K562 (cell line): ENCODE data around the gene CAMK2A. TPM values are rescaled to one million over a fixed set of nuclear protein-coding genes. Genes with fewer than 3 reads are reported as not detected.
A peak's percentile ranks its signal among the peaks of the same experiment; 100 is the strongest.

Source experiments
- ATAC-seq: fragments of 200-7000 bp; cut with Tn5 transposase; 3 replicates; pipeline ENCODE4 v1.9.1; 2020; ENCODE audit warnings: moderate library complexity
- BruUV-seq: library from RNA; stranded (reverse); fragments of 400-500 nt; replicated peaks from 2 replicates; lab custom pipeline; 2021; lab: Mats Ljungman, UMichigan
- CTCF ChIA-PET: fragments of 300-600 bp; formaldehyde crosslinking; extraction: SDS; loops from one replicate; lab custom pipeline; 2021; ENCODE audit warnings: low intra/inter-chr PET ratio; lab: Yijun Ruan, JAX
- POLR2A ChIA-PET: fragments of 300-600, 350-650 bp; sonication (Branson Sonifier 250); formaldehyde crosslinking; extraction: SDS; loops from one replicate; lab custom pipeline; 2021; ENCODE audit warnings: antibody characterized with exemption, inconsistent platforms; lab: Yijun Ruan, JAX
- DNase-seq, 4 experiments: peaks; one replicate each; pipeline versions ENCODE4 v3.0.0 to v3.0.0-alpha.2; 2011 to 2018; ENCODE audit warnings: low spot score in 3 of 4, mixed read lengths in 3 of 4; ENCODE audit errors: extremely low read depth in 1 of 4
- FAIRE-seq: peaks from 2 replicates; lab custom pipeline; 2011; peaks lifted over from hg19 to GRCh38; lab: Jason Lieb, UNC
- H2AFZ ChIP-seq: 2 replicates; pipeline ENCODE4 v1.6.0; 2011; ENCODE audit warnings: low read depth, low read length, control low read depth, inconsistent platforms
- H3K27ac ChIP-seq: fragments of 200-600 bp; 3 replicates; pipeline ENCODE4 v1.8.0; 2011; ENCODE audit warnings: low read depth, mild to moderate bottlenecking, control low read depth, inconsistent platforms, low read length, moderate library complexity, mixed read lengths; ENCODE audit errors: extremely low read depth
- H3K27me3 ChIP-seq, 2 experiments: fragments of 300-600 bp in 1 of 2; 2 replicates in 1 of 2; 3 replicates in 1 of 2; pipeline versions ENCODE4 v1.6.0 to v1.8.0; 2011; ENCODE audit warnings: inconsistent platforms in 2 of 2, low read length in 2 of 2, mild to moderate bottlenecking in 1 of 2, mixed read lengths in 1 of 2, moderate library complexity in 1 of 2; ENCODE audit not compliant: control insufficient read depth in 2 of 2, insufficient read depth in 2 of 2
- H3K36me3 ChIP-seq: fragments of 300-600 bp; 3 replicates; pipeline ENCODE4 v1.8.0; 2011; ENCODE audit warnings: mild to moderate bottlenecking, low read length, inconsistent platforms; ENCODE audit not compliant: control insufficient read depth, insufficient read depth
- H3K4me1 ChIP-seq, 2 experiments: fragments of 200-600 bp in 1 of 2; replicated peaks in 1 of 2; 2 replicates in 1 of 2; 3 replicates in 1 of 2; pipeline versions ENCODE4 v1.5.1 to v1.8.0; 2011; ENCODE audit warnings: inconsistent platforms in 2 of 2, low read length in 2 of 2, mild to moderate bottlenecking in 1 of 2, mixed read lengths in 1 of 2, moderate library complexity in 1 of 2; ENCODE audit not compliant: control insufficient read depth in 2 of 2, insufficient read depth in 2 of 2
- H3K4me2 ChIP-seq: 2 replicates; pipeline ENCODE4 v1.6.1; 2011; ENCODE audit warnings: low read length, control low read depth, inconsistent platforms, mixed read lengths; ENCODE audit not compliant: insufficient read depth
- H3K4me3 ChIP-seq: fragments of 200-600 bp; sonication (generic), shearing (Covaris generic); 2 replicates; pipeline ENCODE4 v1.5.1; 2016; ENCODE audit warnings: control low read depth, inconsistent platforms
- H3K79me2 ChIP-seq: fragments of 200-600 bp; 3 replicates; pipeline ENCODE4 v1.8.0; 2011; ENCODE audit warnings: low read length, inconsistent platforms; ENCODE audit not compliant: control insufficient read depth, insufficient read depth
- H3K9ac ChIP-seq, 2 experiments: 2 replicates each; pipeline versions ENCODE4 v1.6.0 to v1.6.1; 2011; ENCODE audit warnings: low read depth in 2 of 2, low read length in 2 of 2, control low read depth in 1 of 2, inconsistent platforms in 1 of 2, mild to moderate bottlenecking in 1 of 2, mixed read lengths in 1 of 2; ENCODE audit not compliant: insufficient read depth in 1 of 2
- H3K9me1 ChIP-seq: one replicate; pipeline ENCODE4 v1.6.0; 2011; ENCODE audit warnings: inconsistent platforms, mild to moderate bottlenecking, low read length, moderate library complexity; ENCODE audit not compliant: control insufficient read depth, insufficient read depth
- H3K9me3 ChIP-seq: replicated peaks from 2 replicates; pipeline ENCODE4 v1.5.1; 2011; ENCODE audit warnings: low read depth, low read length, inconsistent platforms; ENCODE audit not compliant: control insufficient read depth, insufficient read depth
- H4K20me1 ChIP-seq: replicated peaks from 2 replicates; pipeline ENCODE4 v1.6.1; 2011; ENCODE audit warnings: low read length, inconsistent platforms, mixed read lengths; ENCODE audit not compliant: control insufficient read depth, insufficient read depth
- ZBTB1 ChIP-seq: sonication (generic); formaldehyde crosslinking; IDR thresholded peaks from 2 replicates; pipeline ENCODE4 v1.8.1; 2023; ENCODE audit warnings: missing genetic modification reagents, low read depth, mild to moderate bottlenecking, borderline replicate concordance
- ZBTB33 ChIP-seq: sonication (generic); formaldehyde crosslinking; IDR thresholded peaks from 2 replicates; pipeline ENCODE4 v1.8.1; 2023; ENCODE audit warnings: mild to moderate bottlenecking, missing genetic modification reagents
- WGBS: fragments of 100-300 bp; shearing (Covaris generic); methylation state at CpG from one replicate; pipeline ENCODE4 v1.1.6; 2016; ENCODE audit warnings: low coverage, mixed read lengths; ENCODE audit not compliant: insufficient coverage; ENCODE audit errors: missing lambda C conversion rate; 5-methylcytosine and 5-hydroxymethylcytosine counted together
- in situ Hi-C: fragments of 300-500 bp; cut with MboI; formaldehyde crosslinking; loops from 4 replicates; pipeline ENCODE4 v1.15.0; 2018; ENCODE audit warnings: inconsistent platforms, mixed read lengths
- intact Hi-C: fragments of 100-400 bp; cut with micrococcal nuclease; formaldehyde crosslinking; loops from 2 replicates; pipeline ENCODE4 v1.14.2; 2022
- polyA plus RNA-seq, 8 experiments: library from polyadenylated mRNA; depleted of rRNA in 4 of 8; stranded (reverse) in 5 of 8; unstranded in 3 of 8; fragments of >200 nt; fragmentation: Nextera tagmentation in 2 of 8; fragmentation: Illumina TruSeq in 1 of 8; extraction: Ambion mirVana in 2 of 8; extraction: Trizol in 1 of 8; gene quantifications; 2 replicates each; pipeline versions ENCODE4 v1.2.1 to v1.2.3, GENCODE V29; 2011 to 2014; ENCODE audit warnings: inconsistent platforms in 1 of 8, missing spikeins in 1 of 8
- total RNA-seq, 7 experiments: library from RNA; depleted of rRNA in 6 of 7; stranded (reverse); fragments of >200 nt in 6 of 7; fragmentation: Illumina TruSeq in 2 of 7; extraction: Trizol in 2 of 7; gene quantifications; 2 replicates each; pipeline versions ENCODE4 v1.2.1 to v1.2.3, GENCODE V29; 2011 to 2021; ENCODE audit warnings: low replicate concordance in 1 of 7

Gene CAMK2A
- total and polyA plus RNA-seq, 9 of the 15 experiments (the other 6 are each of a cell fraction or from before 2014, with no cell fraction given) = 0.01 to 0.18 (median 0.04) TPM; not detected in 6

GRCh38 chr5:150297934-150298595, 8.5 kb upstream of the CAMK2A start:
- ATAC-seq = no peak
- H3K9ac ChIP-seq = no peak overlapping the region; a peak in 1 of 4 replicates
- no peak overlapping the region for H3K4me3 ChIP-seq
- BruUV-seq = no TSS peak
- no peak overlapping the region for H2AFZ ChIP-seq
- TF ChIP-seq ZBTB33 (CRISPR knock-in tag) (peak; percentile 91), ZBTB1 (CRISPR knock-in tag) (no peak)
- no peak for FAIRE-seq
- ChIA-PET CTCF (no interaction called here), POLR2A (interaction anchor here (2.3 kb wide), 1 partner anchor 12 kb away, joined by 7 read pairs; no protein-coding TSS in a partner anchor)
- no peaks in the 10 kb centered on the region for H3K79me2 ChIP-seq
- H3K27me3 ChIP-seq = peaks cover 3 to 37% of the 10 kb centered on the region in 2 experiments; a peak in 4 of 5 replicates
- H3K4me2 ChIP-seq = no peak overlapping the region
- intact Hi-C loops = no loop called here
- H3K9me3 ChIP-seq = no peaks in the 10 kb centered on the region
- H3K36me3 ChIP-seq = no peaks in the 10 kb centered on the region
- H4K20me1 ChIP-seq = no peaks in the 10 kb centered on the region
- in situ Hi-C loops = no loop called here
- H3K27ac ChIP-seq = no peak overlapping the region
- DNase-seq = no peak
- WGBS = 55% methylated on average over 31 of the region's 31 CpGs
- peaks cover 11 to 40% of the 10 kb centered on the region in 2 experiments; a peak in 4 of 5 replicates for H3K4me1 ChIP-seq
- H3K9me1 ChIP-seq = peaks cover 13% of the 10 kb centered on the region
